OCI-LY3 (cell line): ENCODE measurements around the gene ZNF428.

ENCODE experiments used
- H2AFZ ChIP-seq: fragments of 200-600, 300-600 bp; shearing (Covaris generic); 2 replicates; pipeline ENCODE4 v1.6.0; 2014; ENCODE audit warnings: antibody characterized with exemption, low read depth, low read length
- H3K27ac ChIP-seq: fragments of 200-600, 300-600 bp; sonication (generic); 2 replicates; pipeline ENCODE4 v1.5.1; 2014; ENCODE audit warnings: mild to moderate bottlenecking, low read length, moderate library complexity, mixed read lengths
- H3K27me3 ChIP-seq: fragments of 200-600, 300-600 bp; sonication (generic); 2 replicates; pipeline ENCODE4 v1.6.1; 2014; ENCODE audit warnings: low read depth, low read length, mixed read lengths
- H3K36me3 ChIP-seq: fragments of 200-600, 300-600 bp; sonication (generic); replicated peaks from 2 replicates; pipeline ENCODE3; 2014; ENCODE audit warnings: low read depth, low read length, mixed read lengths
- H3K4me1 ChIP-seq: fragments of 300-600, 200-600 bp; sonication (generic); 2 replicates; pipeline ENCODE4 v1.6.1; 2014; ENCODE audit warnings: low read length, mixed read lengths
- H3K4me2 ChIP-seq: fragments of 200-600, 300-600 bp; sonication (generic); 2 replicates; pipeline ENCODE4 v1.6.1; 2014; ENCODE audit warnings: low read length, mixed read lengths
- H3K4me3 ChIP-seq: fragments of 300-600, 200-600 bp; sonication (generic); 2 replicates; pipeline ENCODE4 v1.5.1; 2014; ENCODE audit warnings: antibody characterized with exemption, mild to moderate bottlenecking, low read length, moderate library complexity
- H3K79me2 ChIP-seq: fragments of 300-600, 200-600 bp; shearing (Covaris generic); 2 replicates; pipeline ENCODE4 v1.6.1; 2014; ENCODE audit warnings: mild to moderate bottlenecking, low read length, mixed read lengths
- H3K9ac ChIP-seq: fragments of 300-600, 200-600 bp; shearing (Covaris generic); 2 replicates; pipeline ENCODE4 v1.6.0; 2014; ENCODE audit warnings: mild to moderate bottlenecking, low read length, moderate library complexity
- H3K9me3 ChIP-seq: fragments of 200-600, 300-600 bp; shearing (Covaris generic); 2 replicates; pipeline ENCODE4 v1.6.1; 2014; ENCODE audit warnings: low read length, mixed read lengths; ENCODE audit not compliant: insufficient read depth
- H4K20me1 ChIP-seq: fragments of 200-600, 300-600 bp; sonication (generic); 2 replicates; pipeline ENCODE4 v1.6.1; 2016; ENCODE audit warnings: low read length, mixed read lengths; ENCODE audit not compliant: insufficient read depth
- EZH2phosphoT487 ChIP-seq: fragments of 200-600 bp; shearing (Covaris generic); IDR thresholded peaks from 2 replicates; pipeline ENCODE4 v1.6.1; 2018; ENCODE audit warnings: antibody characterized with exemption, mixed run types, low read depth
- TF ChIP-seq, protein P1 (sequence below): fragments of 200-600, 300-600 bp; sonication (generic); IDR thresholded peaks from 2 replicates; pipeline ENCODE4 v1.5.1; 2014; ENCODE audit warnings: antibody characterized with exemption, low read length, low read depth

The ZNF428 gene

DNA sequence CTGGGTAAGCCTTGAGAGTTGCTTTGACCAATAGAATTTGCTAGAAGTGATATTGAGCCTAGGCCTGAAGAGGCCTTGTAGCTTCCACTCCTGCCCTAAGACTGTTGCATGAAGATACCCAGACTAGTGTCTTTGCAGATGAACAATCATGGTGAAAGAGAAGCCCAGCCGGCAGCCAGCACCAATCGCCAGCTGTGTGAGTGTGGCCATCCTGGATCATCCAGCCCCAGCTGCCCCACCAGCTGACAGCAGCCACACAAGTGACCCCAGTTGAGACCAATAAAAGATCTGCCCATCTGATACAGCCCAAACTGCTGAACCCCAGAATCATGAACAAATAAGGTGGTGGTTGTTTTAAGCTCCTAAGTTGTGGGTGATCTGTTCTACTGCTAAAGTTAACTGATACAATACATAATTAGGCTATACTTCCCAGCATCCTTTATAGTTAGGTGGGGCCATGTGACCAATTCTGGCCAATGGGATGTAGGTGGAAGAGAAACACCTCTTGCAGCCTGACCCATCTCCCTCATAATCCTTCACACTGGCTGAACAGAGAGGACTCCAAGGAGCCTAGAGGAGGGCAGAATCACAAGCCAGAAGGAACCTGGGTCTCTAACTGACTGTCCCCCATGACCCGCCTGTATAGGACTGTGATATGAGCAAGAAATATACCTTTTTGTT, 9.4 kb upstream of the ZNF428 start:
- no peaks in the 10 kb centered on the region for H3K36me3 ChIP-seq
- H3K9ac ChIP-seq: no peak overlapping the region
- no peak overlapping the region for H2AFZ ChIP-seq
- H3K4me1 ChIP-seq: no peaks in the 10 kb centered on the region
- H4K20me1 ChIP-seq: no peaks in the 10 kb centered on the region
- no peaks in the 10 kb centered on the region for H3K27me3 ChIP-seq
- H3K79me2 ChIP-seq: no peaks in the 10 kb centered on the region
- TF ChIP-seq, protein P1, sequence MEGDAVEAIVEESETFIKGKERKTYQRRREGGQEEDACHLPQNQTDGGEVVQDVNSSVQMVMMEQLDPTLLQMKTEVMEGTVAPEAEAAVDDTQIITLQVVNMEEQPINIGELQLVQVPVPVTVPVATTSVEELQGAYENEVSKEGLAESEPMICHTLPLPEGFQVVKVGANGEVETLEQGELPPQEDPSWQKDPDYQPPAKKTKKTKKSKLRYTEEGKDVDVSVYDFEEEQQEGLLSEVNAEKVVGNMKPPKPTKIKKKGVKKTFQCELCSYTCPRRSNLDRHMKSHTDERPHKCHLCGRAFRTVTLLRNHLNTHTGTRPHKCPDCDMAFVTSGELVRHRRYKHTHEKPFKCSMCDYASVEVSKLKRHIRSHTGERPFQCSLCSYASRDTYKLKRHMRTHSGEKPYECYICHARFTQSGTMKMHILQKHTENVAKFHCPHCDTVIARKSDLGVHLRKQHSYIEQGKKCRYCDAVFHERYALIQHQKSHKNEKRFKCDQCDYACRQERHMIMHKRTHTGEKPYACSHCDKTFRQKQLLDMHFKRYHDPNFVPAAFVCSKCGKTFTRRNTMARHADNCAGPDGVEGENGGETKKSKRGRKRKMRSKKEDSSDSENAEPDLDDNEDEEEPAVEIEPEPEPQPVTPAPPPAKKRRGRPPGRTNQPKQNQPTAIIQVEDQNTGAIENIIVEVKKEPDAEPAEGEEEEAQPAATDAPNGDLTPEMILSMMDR: no peak
- TF ChIP-seq EZH2phosphoT487: no peak
- no peak overlapping the region for H3K4me2 ChIP-seq
- H3K9me3 ChIP-seq: no peaks in the 10 kb centered on the region
- H3K4me3 ChIP-seq: no peak overlapping the region
- no peak overlapping the region for H3K27ac ChIP-seq

DNA sequence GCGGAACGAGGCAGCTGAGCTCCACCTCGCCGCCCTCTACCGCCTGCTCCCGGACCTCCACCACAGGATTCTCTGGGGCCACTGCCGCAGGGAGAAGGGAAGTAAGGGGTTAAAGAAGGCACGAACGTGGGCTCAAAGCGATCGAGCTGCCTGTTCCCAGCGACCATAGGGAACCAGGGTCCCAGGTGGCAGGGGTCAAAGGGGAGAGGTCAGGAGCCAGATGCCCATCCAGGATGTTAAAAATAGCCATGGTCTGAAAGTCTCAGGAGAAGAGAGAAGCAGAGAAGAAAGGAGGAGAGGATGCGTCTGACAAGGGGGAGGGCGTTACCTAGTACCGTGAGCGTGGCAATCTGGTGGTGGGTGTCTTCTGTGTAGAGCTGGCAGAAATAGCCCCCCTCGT, 7.4 kb upstream of the ZNF428 start:
- no peak overlapping the region for H3K4me2 ChIP-seq
- TF ChIP-seq EZH2phosphoT487: no peak
- TF ChIP-seq, protein P1: no peak
- H3K36me3 ChIP-seq: no peaks in the 10 kb centered on the region
- no peak overlapping the region for H2AFZ ChIP-seq
- H3K4me3 ChIP-seq: no peak overlapping the region
- no peaks in the 10 kb centered on the region for H3K4me1 ChIP-seq
- no peaks in the 10 kb centered on the region for H3K27me3 ChIP-seq
- H3K9me3 ChIP-seq: no peaks in the 10 kb centered on the region
- H3K79me2 ChIP-seq: no peaks in the 10 kb centered on the region
- H3K9ac ChIP-seq: no peak overlapping the region
- H4K20me1 ChIP-seq: no peaks in the 10 kb centered on the region
- no peak overlapping the region for H3K27ac ChIP-seq

DNA sequence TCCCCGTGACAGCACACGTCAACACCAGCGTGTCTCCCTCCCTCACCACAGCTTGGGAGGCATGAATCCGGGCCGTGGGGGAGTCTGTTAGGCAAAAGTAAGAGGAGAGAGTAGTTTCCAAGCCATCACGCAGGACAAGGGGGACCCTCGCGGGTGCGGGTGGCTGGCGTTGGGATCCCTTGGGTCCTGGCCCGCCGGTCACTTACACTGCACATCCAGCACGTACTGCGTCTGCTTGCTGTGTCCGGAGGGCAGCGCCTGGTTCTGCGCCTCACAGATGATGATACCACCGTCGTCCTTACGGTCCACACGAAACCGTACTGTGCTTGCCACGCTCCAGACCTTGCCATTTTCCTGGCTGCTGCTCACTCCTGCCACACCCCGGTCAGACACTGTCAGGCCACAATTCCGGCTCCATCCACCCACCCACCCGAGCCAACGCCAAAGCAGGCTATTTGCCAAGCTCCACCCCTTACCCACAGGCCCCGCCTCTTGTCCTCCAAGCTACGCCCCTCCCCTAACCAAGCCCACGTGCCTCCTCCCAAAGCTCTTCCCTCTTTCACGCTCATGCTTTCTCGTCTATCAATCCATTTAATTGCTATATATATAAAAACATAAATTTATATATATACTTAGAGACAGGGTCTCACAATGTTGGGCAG, 6.6 kb upstream of the ZNF428 start:
- H3K4me2 ChIP-seq: no peak overlapping the region
- no peaks in the 10 kb centered on the region for H4K20me1 ChIP-seq
- H3K27ac ChIP-seq: no peak overlapping the region
- TF ChIP-seq EZH2phosphoT487: no peak
- TF ChIP-seq, protein P1: no peak
- H2AFZ ChIP-seq: no peak overlapping the region
- H3K79me2 ChIP-seq: no peaks in the 10 kb centered on the region
- no peaks in the 10 kb centered on the region for H3K36me3 ChIP-seq
- H3K9ac ChIP-seq: no peak overlapping the region
- H3K4me1 ChIP-seq: no peaks in the 10 kb centered on the region
- H3K9me3 ChIP-seq: no peaks in the 10 kb centered on the region
- H3K27me3 ChIP-seq: no peaks in the 10 kb centered on the region
- H3K4me3 ChIP-seq: no peak overlapping the region

DNA sequence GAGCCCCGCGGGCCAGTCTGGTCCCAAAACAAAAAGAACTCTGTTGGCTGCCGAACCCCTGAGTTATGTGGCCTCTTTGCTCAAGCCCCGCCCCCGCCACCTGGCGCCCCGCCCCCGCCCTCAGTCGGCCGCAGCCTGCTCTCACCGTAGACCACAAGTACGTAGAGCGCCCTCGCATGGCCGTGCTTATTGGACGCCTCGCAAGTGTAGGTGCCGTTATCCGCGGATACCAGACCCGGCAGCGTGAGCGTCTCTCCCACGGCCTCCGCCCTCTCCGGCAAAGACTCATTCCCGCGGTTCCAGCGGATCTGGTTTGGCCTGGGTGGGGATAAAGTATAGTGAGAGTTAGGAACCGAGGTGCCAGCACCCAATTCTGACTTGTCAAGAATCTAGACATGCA, 5.5 kb upstream of the ZNF428 start:
- no peak overlapping the region for H3K4me3 ChIP-seq
- H3K9ac ChIP-seq: no peak overlapping the region
- no peak overlapping the region for H3K27ac ChIP-seq
- H3K36me3 ChIP-seq: peaks cover 2% of the 10 kb centered on the region
- TF ChIP-seq, protein P1: peak; percentile 10; the same call in 1 of the 2 replicates
- TF ChIP-seq EZH2phosphoT487: no peak
- peaks cover 5% of the 10 kb centered on the region for H3K4me1 ChIP-seq
- peaks cover 9% of the 10 kb centered on the region for H3K79me2 ChIP-seq
- H3K9me3 ChIP-seq: no peaks in the 10 kb centered on the region
- H4K20me1 ChIP-seq: no peaks in the 10 kb centered on the region
- H3K4me2 ChIP-seq: no peak overlapping the region
- no peaks in the 10 kb centered on the region for H3K27me3 ChIP-seq
- H2AFZ ChIP-seq: no peak overlapping the region
